ENCODE results near the gene SUN3. TPM values are rescaled to one million over a fixed set of nuclear protein-coding genes. Genes with fewer than 3 reads are reported as not detected.
A peak's percentile ranks its signal among the peaks of the same experiment; 100 is the strongest.
"Not testable (repeated sequence)": the region's sequence is repeated elsewhere in the genome, so short reads cannot be mapped to it uniquely, and the experiment has no call there.

The SUN3 gene
- total and polyA plus RNA-seq, 3 experiments from 2014 or later = not detected

- no peaks in the 10 kb centered on the region for H3K4me1 ChIP-seq (ENCODE audit: insufficient read depth, low read length)
- POLR2A ChIA-PET = no interaction called here
- no peaks in the 10 kb centered on the region for H3K4me1 Mint-ChIP-seq
- peaks cover 0 to 1% (median 0%) of the 10 kb centered on the region in 3 donors for H3K36me3 Mint-ChIP-seq
- H3K4me3 ChIP-seq (ENCODE audit: low read length) = no peak overlapping the region
- H3K9me3 ChIP-seq (ENCODE audit: low read length) = no peaks in the 10 kb centered on the region
- no peaks in the 10 kb centered on the region for H3K36me3 ChIP-seq (ENCODE audit: insufficient read depth, low read length)
- no peak for DNase-seq
- no peak overlapping the region for H3K27ac ChIP-seq (ENCODE audit: low read depth, low read length)
- peaks cover 15 to 22% of the 10 kb centered on the region in 2 donors for H3K27me3 Mint-ChIP-seq
- no peaks in the 10 kb centered on the region for H3K9me3 Mint-ChIP-seq
- CTCF ChIA-PET = interaction anchor here (2.1 kb wide), 1 partner anchor 13 kb away, joined by 7 read pairs; no protein-coding TSS in a partner anchor
- H3K27me3 ChIP-seq (ENCODE audit: insufficient read depth, low read length, poor library complexity, severe bottlenecking) = no peaks in the 10 kb centered on the region
- no peak overlapping the region for H3K27ac Mint-ChIP-seq
- H3K4me3 Mint-ChIP-seq = no peak overlapping the region
Observed at GRCh38 chr7:48004638-48005037, 24.3 kb downstream of the SUN3 start.

- Histone ChIP-seq H3K4me1 (ENCODE audit: insufficient read depth, low read length) (no peaks in the 10 kb centered on the region), H3K27ac (ENCODE audit: low read depth, low read length) (no peak overlapping the region), H3K27me3 (ENCODE audit: insufficient read depth, low read length, poor library complexity, severe bottlenecking) (no peaks in the 10 kb centered on the region), H3K36me3 (ENCODE audit: insufficient read depth, low read length) (no peaks in the 10 kb centered on the region), H3K4me3 (ENCODE audit: low read length) (no peak overlapping the region), H3K9me3 (ENCODE audit: low read length) (no peaks in the 10 kb centered on the region)
- Mint-ChIP-seq H3K4me3 (no peak overlapping the region), H3K9me3 (no peaks in the 10 kb centered on the region), H3K27me3 (peaks cover 13 to 19% of the 10 kb centered on the region in 2 donors), H3K4me1 (no peaks in the 10 kb centered on the region), H3K36me3 (peaks cover 0 to 1% (median 0%) of the 10 kb centered on the region in 3 donors), H3K27ac (no peak overlapping the region)
- ChIA-PET POLR2A (no interaction called here), CTCF (interaction anchor here (2.1 kb wide), 1 partner anchor 12 kb away, joined by 7 read pairs; no protein-coding TSS in a partner anchor)
- no peak for DNase-seq
Observed at GRCh38 chr7:48004032-48004431, 24.9 kb downstream of the SUN3 start.

- CTCF ChIA-PET = interaction anchor here (1.3 to 2.0 kb wide), 2 partner anchors 8 to 11 kb away, joined by 5 read pairs; no protein-coding TSS in a partner anchor
- H3K27ac ChIP-seq (ENCODE audit: low read depth, low read length); H3K36me3 Mint-ChIP-seq; H3K9me3 Mint-ChIP-seq; H3K27me3 ChIP-seq (ENCODE audit: insufficient read depth, low read length, poor library complexity, severe bottlenecking); H3K4me1 ChIP-seq (ENCODE audit: insufficient read depth, low read length); POLR2A ChIA-PET; H3K27me3 Mint-ChIP-seq; H3K36me3 ChIP-seq (ENCODE audit: insufficient read depth, low read length); DNase-seq; H3K4me3 Mint-ChIP-seq; H3K9me3 ChIP-seq (ENCODE audit: low read length); H3K4me3 ChIP-seq (ENCODE audit: low read length); H3K4me1 Mint-ChIP-seq; H3K27ac Mint-ChIP-seq: not testable (repeated sequence)
Observed at GRCh38 chr7:48000164-48000563, 28.7 kb downstream of the SUN3 start.

- Mint-ChIP-seq H3K36me3 (no peaks in the 10 kb centered on the region), H3K27ac (no peak overlapping the region), H3K9me3 (no peaks in the 10 kb centered on the region), H3K27me3 (peaks cover 2 to 4% of the 10 kb centered on the region in 2 donors), H3K4me1 (no peaks in the 10 kb centered on the region), H3K4me3 (no peak overlapping the region)
- no peaks in the 10 kb centered on the region for H3K4me1 ChIP-seq (ENCODE audit: insufficient read depth, low read length)
- ChIA-PET CTCF (interaction anchor here (1.3 to 2.0 kb wide), 2 partner anchors 8 to 11 kb away, joined by 5 read pairs; no protein-coding TSS in a partner anchor), POLR2A (no interaction called here)
- H3K9me3 ChIP-seq (ENCODE audit: low read length) = no peaks in the 10 kb centered on the region
- H3K36me3 ChIP-seq (ENCODE audit: insufficient read depth, low read length) = no peaks in the 10 kb centered on the region
- DNase-seq = no peak
- no peaks in the 10 kb centered on the region for H3K27me3 ChIP-seq (ENCODE audit: insufficient read depth, low read length, poor library complexity, severe bottlenecking)
- no peak overlapping the region for H3K4me3 ChIP-seq (ENCODE audit: low read length)
- H3K27ac ChIP-seq (ENCODE audit: low read depth, low read length) = no peak overlapping the region
Observed at GRCh38 chr7:47999413-47999812, 29.5 kb downstream of the SUN3 start.

GRCh38 chr7:47992446-47992845 is 36.5 kb downstream of the SUN3 start:
- peak overlapping the region; percentile 73 for H3K4me3 ChIP-seq (ENCODE audit: low read length)
- H3K9me3 ChIP-seq (ENCODE audit: low read length) = no peaks in the 10 kb centered on the region
- Mint-ChIP-seq H3K27me3 (peaks cover 0 to 4% of the 10 kb centered on the region in 2 donors), H3K4me3 (peak overlapping the region; percentile 83 to 99 (median 94)), H3K36me3 (peaks cover 0 to 3% (median 0%) of the 10 kb centered on the region in 3 donors), H3K4me1 (peaks cover 16 to 20% (median 16%) of the 10 kb centered on the region in 3 donors), H3K9me3 (no peaks in the 10 kb centered on the region), H3K27ac (peak overlapping the region; percentile 80 to 99 (median 96))
- H3K27ac ChIP-seq (ENCODE audit: low read depth, low read length) = peak overlapping the region; percentile 62
- CTCF ChIA-PET = interaction anchor here (0.6 to 3.5 kb wide), 24 partner anchors 8 to 162 kb away, joined by 3 to 140 read pairs (median 6); partner anchors contain the start of genes HUS1 and UPP1
- H3K4me1 ChIP-seq (ENCODE audit: insufficient read depth, low read length) = peaks cover 19% of the 10 kb centered on the region
- no peak for DNase-seq
- H3K27me3 ChIP-seq (ENCODE audit: insufficient read depth, low read length, poor library complexity, severe bottlenecking) = no peaks in the 10 kb centered on the region
- H3K36me3 ChIP-seq (ENCODE audit: insufficient read depth, low read length) = no peaks in the 10 kb centered on the region
- POLR2A ChIA-PET = interaction anchor here (0.9 to 2.1 kb wide), 3 partner anchors 93 to 118 kb away, joined by 6 to 15 read pairs (median 11); partner anchors contain the start of gene UPP1

- Mint-ChIP-seq H3K36me3 (peaks cover 0 to 3% (median 0%) of the 10 kb centered on the region in 3 donors), H3K4me1 (peaks cover 16 to 20% (median 16%) of the 10 kb centered on the region in 3 donors), H3K9me3 (no peaks in the 10 kb centered on the region), H3K27me3 (peaks cover 0 to 4% of the 10 kb centered on the region in 2 donors), H3K4me3 (peak overlapping the region; percentile 83 to 99 (median 94)), H3K27ac (peak overlapping the region; percentile 80 to 99 (median 96))
- Histone ChIP-seq H3K27ac (ENCODE audit: low read depth, low read length) (peak overlapping the region; percentile 62), H3K4me1 (ENCODE audit: insufficient read depth, low read length) (peaks cover 19% of the 10 kb centered on the region), H3K27me3 (ENCODE audit: insufficient read depth, low read length, poor library complexity, severe bottlenecking) (no peaks in the 10 kb centered on the region), H3K4me3 (ENCODE audit: low read length) (peak overlapping the region; percentile 73), H3K36me3 (ENCODE audit: insufficient read depth, low read length) (no peaks in the 10 kb centered on the region), H3K9me3 (ENCODE audit: low read length) (no peaks in the 10 kb centered on the region)
- ChIA-PET POLR2A (interaction anchor here (0.9 to 2.1 kb wide), 3 partner anchors 94 to 119 kb away, joined by 6 to 15 read pairs (median 11); partner anchors contain the start of gene UPP1), CTCF (interaction anchor here (0.6 to 3.5 kb wide), 31 partner anchors 8 to 163 kb away, joined by 3 to 140 read pairs (median 5); partner anchors contain the start of genes HUS1 and UPP1)
- peak; percentile 73 to 91 (median 81) for DNase-seq
Observed at GRCh38 chr7:47991741-47992311, 37.1 kb downstream of the SUN3 start.

- Histone ChIP-seq H3K27ac (ENCODE audit: low read depth, low read length) (peak overlapping the region; percentile 62), H3K4me1 (ENCODE audit: insufficient read depth, low read length) (peaks cover 19% of the 10 kb centered on the region), H3K36me3 (ENCODE audit: insufficient read depth, low read length) (no peaks in the 10 kb centered on the region), H3K27me3 (ENCODE audit: insufficient read depth, low read length, poor library complexity, severe bottlenecking) (no peaks in the 10 kb centered on the region), H3K4me3 (ENCODE audit: low read length) (peak overlapping the region; percentile 73), H3K9me3 (ENCODE audit: low read length) (no peaks in the 10 kb centered on the region)
- Mint-ChIP-seq H3K4me3 (peak overlapping the region; percentile 83 to 99 (median 94)), H3K36me3 (peaks cover 0 to 3% (median 0%) of the 10 kb centered on the region in 3 donors), H3K27ac (peak overlapping the region; percentile 80 to 99 (median 96)), H3K27me3 (peaks cover 0 to 4% of the 10 kb centered on the region in 2 donors), H3K4me1 (peaks cover 16 to 20% (median 16%) of the 10 kb centered on the region in 3 donors), H3K9me3 (no peaks in the 10 kb centered on the region)
- POLR2A ChIA-PET = interaction anchor here (1.3 to 2.1 kb wide), 2 partner anchors 98 to 119 kb away, joined by 11 to 15 read pairs; partner anchors contain the start of gene UPP1
- CTCF ChIA-PET = interaction anchor here (0.9 to 3.5 kb wide), 26 partner anchors 9 to 164 kb away, joined by 3 to 140 read pairs (median 6); partner anchors contain the start of genes HUS1 and UPP1
- no peak for DNase-seq
Observed at GRCh38 chr7:47991270-47991669, 37.6 kb downstream of the SUN3 start.

- Mint-ChIP-seq H3K27ac (peak overlapping the region in 6 of 8 donors; percentile 38 to 84 (median 72)), H3K4me3 (peak overlapping the region in 1 of 7 donors; percentile 16), H3K4me1 (peaks cover 16 to 20% (median 16%) of the 10 kb centered on the region in 3 donors), H3K27me3 (peaks cover 0 to 4% of the 10 kb centered on the region in 2 donors), H3K9me3 (no peaks in the 10 kb centered on the region), H3K36me3 (peaks cover 0 to 3% (median 0%) of the 10 kb centered on the region in 3 donors)
- ChIA-PET POLR2A (interaction anchor here (0.6 to 2.1 kb wide), 2 partner anchors 98 to 120 kb away, joined by 3 to 15 read pairs; partner anchors contain the start of gene UPP1), CTCF (interaction anchor here (1.1 to 3.5 kb wide), 12 partner anchors 14 to 164 kb away, joined by 3 to 140 read pairs (median 6); partner anchors contain the start of gene UPP1)
- Histone ChIP-seq H3K27me3 (ENCODE audit: insufficient read depth, low read length, poor library complexity, severe bottlenecking) (no peaks in the 10 kb centered on the region), H3K9me3 (ENCODE audit: low read length) (no peaks in the 10 kb centered on the region), H3K27ac (ENCODE audit: low read depth, low read length) (no peak overlapping the region), H3K36me3 (ENCODE audit: insufficient read depth, low read length) (no peaks in the 10 kb centered on the region), H3K4me1 (ENCODE audit: insufficient read depth, low read length) (peaks cover 19% of the 10 kb centered on the region), H3K4me3 (ENCODE audit: low read length) (no peak overlapping the region)
- no peak for DNase-seq
Observed at GRCh38 chr7:47990592-47990991, 38.3 kb downstream of the SUN3 start.
